ENCODE data around the gene PLXNC1.

PLXNC1 gene

DNA sequence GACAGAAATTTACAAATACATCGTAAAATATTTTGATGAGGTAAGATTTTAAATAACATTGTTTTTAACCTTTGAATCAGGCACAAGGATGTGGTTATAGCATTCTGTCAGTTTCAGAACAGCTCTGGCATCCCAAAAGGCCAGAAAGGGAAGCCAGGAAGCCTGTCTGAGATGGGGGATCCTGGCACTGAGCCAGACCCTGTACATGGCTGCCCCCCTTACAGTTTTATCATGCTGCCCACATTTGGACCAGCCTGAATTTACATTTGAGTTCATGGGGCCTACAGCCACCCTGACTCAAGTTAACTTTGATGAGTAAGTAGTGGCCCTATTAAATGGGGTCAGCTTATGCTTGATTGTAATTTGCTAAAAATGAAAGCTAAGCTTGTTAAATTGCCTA, 155.6 kb downstream of the PLXNC1 start:
- Histone ChIP-seq H3K27me3 (ENCODE audit: insufficient read depth, low read depth, severe bottlenecking) (no peaks in the 10 kb centered on the region), H3K27ac (no peak overlapping the region), H3K36me3 (peaks cover 14% of the 10 kb centered on the region), H3K9me3 (ENCODE audit: severe bottlenecking) (no peaks in the 10 kb centered on the region), H3K4me3 (ENCODE audit: low read depth, low read length) (no peak overlapping the region)
- no peak for TF ChIP-seq CTCF (IDR thresholded peaks at IDR 0.05; ENCODE audit: low read depth, low read length)
- DNase-seq: no peak

- no peak for TF ChIP-seq CTCF (IDR thresholded peaks at IDR 0.05; ENCODE audit: low read depth, low read length)
- no peak for DNase-seq
- peaks cover 17% of the 10 kb centered on the region for H3K36me3 ChIP-seq
These were observed 156.2 kb downstream of the PLXNC1 start for GRCh38 chr12:94304566-94305061.

DNA sequence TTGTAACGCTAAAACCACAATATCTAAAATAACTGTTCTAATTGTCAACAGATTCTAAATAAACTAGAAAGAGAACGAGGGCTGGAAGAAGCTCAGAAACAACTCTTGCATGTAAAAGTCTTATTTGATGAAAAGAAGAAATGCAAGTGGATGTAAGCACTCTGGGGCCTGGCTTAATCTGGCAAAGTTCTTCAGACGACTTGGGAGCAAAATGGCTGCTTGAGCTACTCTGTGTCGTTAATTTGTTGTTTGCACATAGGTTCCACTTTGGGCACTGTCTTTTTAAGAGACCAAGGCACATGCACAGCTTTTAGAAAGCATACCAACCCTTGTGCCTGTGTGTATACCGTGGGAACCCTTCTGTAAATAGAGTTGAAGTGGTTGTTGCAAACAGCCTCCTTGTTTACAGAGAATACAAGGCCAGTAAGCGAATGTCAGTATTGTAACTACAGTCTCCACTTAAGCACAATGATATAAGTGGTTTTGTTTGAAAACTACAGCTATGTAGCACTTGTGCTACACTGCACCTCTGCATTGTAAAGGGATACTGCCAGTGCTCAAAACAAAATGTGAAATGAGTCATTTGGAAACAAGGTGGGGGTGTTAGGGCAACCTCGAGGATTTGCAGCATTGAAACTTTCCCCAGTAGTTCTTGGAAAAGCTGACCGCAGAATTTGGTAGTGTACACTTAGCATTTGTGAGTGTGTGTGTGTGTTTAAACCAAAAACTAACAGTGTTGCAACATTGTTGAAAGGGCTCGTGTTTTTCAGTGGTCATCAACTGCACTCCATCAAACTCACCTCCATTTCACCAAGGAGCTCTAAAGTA, 157.0 kb downstream of the PLXNC1 start:
- H3K4me3 ChIP-seq (ENCODE audit: low read depth, low read length): no peak overlapping the region
- TF ChIP-seq CTCF (IDR thresholded peaks at IDR 0.05; ENCODE audit: low read depth, low read length): no peak
- no peaks in the 10 kb centered on the region for H3K27me3 ChIP-seq (ENCODE audit: insufficient read depth, low read depth, severe bottlenecking)
- DNase-seq: no peak
- peaks cover 17% of the 10 kb centered on the region for H3K36me3 ChIP-seq
- H3K27ac ChIP-seq: no peak overlapping the region
- H3K9me3 ChIP-seq (ENCODE audit: severe bottlenecking): no peaks in the 10 kb centered on the region

More at GRCh38 chr12:94304566-94305061, 156.2 kb downstream of the PLXNC1 start:
- Histone ChIP-seq H3K27me3 (ENCODE audit: insufficient read depth, low read depth, severe bottlenecking) (no peaks in the 10 kb centered on the region), H3K27ac (no peak overlapping the region), H3K4me3 (ENCODE audit: low read depth, low read length) (no peak overlapping the region), H3K9me3 (ENCODE audit: severe bottlenecking) (no peaks in the 10 kb centered on the region)

GRCh38 chr12:94308612-94309011, 160.2 kb downstream of the PLXNC1 start:
- Histone ChIP-seq H3K4me3 (ENCODE audit: low read depth, low read length) (no peak overlapping the region), H3K36me3 (peaks cover 17% of the 10 kb centered on the region), H3K27me3 (ENCODE audit: insufficient read depth, low read depth, severe bottlenecking) (no peaks in the 10 kb centered on the region), H3K27ac (no peak overlapping the region), H3K9me3 (ENCODE audit: severe bottlenecking) (no peaks in the 10 kb centered on the region)
- TF ChIP-seq CTCF (IDR thresholded peaks at IDR 0.05; ENCODE audit: low read depth, low read length): no peak
- DNase-seq: no peak

DNA sequence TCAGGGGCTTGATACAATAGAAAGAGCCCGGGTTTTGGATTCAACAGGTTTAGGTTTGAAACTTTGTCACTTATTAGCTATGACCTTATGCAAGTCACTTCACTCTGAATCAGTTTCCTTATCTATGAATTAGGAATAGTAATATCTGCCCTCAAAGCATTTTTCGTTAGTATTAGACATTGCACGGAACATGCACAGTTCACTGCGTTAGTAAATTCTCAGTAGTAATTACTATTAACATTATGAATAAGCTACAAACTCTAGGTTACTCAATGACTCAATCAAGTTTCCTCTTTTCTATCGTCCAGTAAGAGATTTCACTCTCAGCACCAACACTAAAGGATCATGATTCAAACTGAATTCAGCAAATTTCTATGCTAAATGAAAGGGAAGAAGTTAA, 161.0 kb downstream of the PLXNC1 start:
- no peak for DNase-seq
- TF ChIP-seq CTCF (IDR thresholded peaks at IDR 0.05; ENCODE audit: low read depth, low read length): no peak
- H3K36me3 ChIP-seq: peaks cover 17% of the 10 kb centered on the region
- no peaks in the 10 kb centered on the region for H3K9me3 ChIP-seq (ENCODE audit: severe bottlenecking)
- H3K27ac ChIP-seq: no peak overlapping the region
- H3K27me3 ChIP-seq (ENCODE audit: insufficient read depth, low read depth, severe bottlenecking): no peaks in the 10 kb centered on the region
- H3K4me3 ChIP-seq (ENCODE audit: low read depth, low read length): no peak overlapping the region

All from WERI-Rb-1 (cell line).